HS-27A (cell line): Measurements from ENCODE around the gene MEST.
"Not testable (repeated sequence)": the region's sequence is repeated elsewhere in the genome, so short reads cannot be mapped to it uniquely, and the experiment has no call there.

Experiments used
- DNase-seq: peaks from one replicate; pipeline ENCODE4 v3.0.0-alpha.2; 2012; ENCODE audit warnings: low read depth, missing footprints

MEST gene

GRCh38 chr7:130485734-130486113, 6.2 kb upstream of the MEST start:
- no peak for DNase-seq

GRCh38 chr7:130486114-130486953, 5.6 kb upstream of the MEST start:
- no peak for DNase-seq

GRCh38 chr7:130486954-130487436, 4.9 kb upstream of the MEST start:
- DNase-seq: no peak

GRCh38 chr7:130488392-130489139, 3.3 kb upstream of the MEST start:
- DNase-seq: no peak

- peak; percentile 72 for DNase-seq
These were observed 2.5 kb upstream of the MEST start for GRCh38 chr7:130489140-130489983.

GRCh38 chr7:130490311-130490791, 1.5 kb upstream of the MEST start:
- DNase-seq: no peak

- DNase-seq: no peak
These were observed 739 bp upstream of the MEST start for GRCh38 chr7:130490888-130491804.

GRCh38 chr7:130492523-130493274, 814 bp downstream of the MEST start:
- DNase-seq: no peak

GRCh38 chr7:130493275-130493873, 1.5 kb downstream of the MEST start:
- DNase-seq: no peak

- DNase-seq: no peak
These were observed 2.6 kb downstream of the MEST start for GRCh38 chr7:130494431-130494858.

GRCh38 chr7:130500463-130500862, 8.6 kb downstream of the MEST start:
- no peak for DNase-seq

- no peak for DNase-seq
These were observed 9.0 kb downstream of the MEST start for GRCh38 chr7:130500910-130501309.

GRCh38 chr7:130505753-130506152, 13.9 kb downstream of the MEST start:
- DNase-seq: no peak

GRCh38 chr7:130506358-130506757, 14.5 kb downstream of the MEST start:
- DNase-seq: no peak

- DNase-seq: not testable (repeated sequence)
These were observed 20.2 kb downstream of the MEST start for GRCh38 chr7:130512038-130512437.

GRCh38 chr7:130513447-130513846, 21.6 kb downstream of the MEST start:
- DNase-seq: no peak

- no peak for DNase-seq
These were observed 23.6 kb downstream of the MEST start for GRCh38 chr7:130515315-130516040.

GRCh38 chr7:130521258-130521951, 29.5 kb downstream of the MEST start:
- DNase-seq: no peak
